Stomach (tissue), 9 donors: ENCODE results near the gene IDI1. TPM values are rescaled to one million over a fixed set of nuclear protein-coding genes. Genes with fewer than 3 reads are reported as not detected.

Experiments used
- DNase-seq, 2 donors: peaks; one replicate each; pipeline versions ENCODE4 v3.0.0 to v3.0.0-alpha.2; 2013 to 2019
- H3K27ac ChIP-seq, 5 donors: fragments of 200-600 bp in 4 of 5; sonication (generic) in 4 of 5; one replicate each; pipeline ENCODE4 v1.5.1; 2013 to 2019; ENCODE audit warnings: mild to moderate bottlenecking in 1 of 5, moderate library complexity in 1 of 5
- H3K27me3 ChIP-seq, 3 donors: fragments of 200-600 bp; sonication (generic); one replicate each; pipeline ENCODE4 v1.5.1; 2017 to 2019; ENCODE audit warnings: mixed run types in 1 of 3
- H3K36me3 ChIP-seq, 4 donors: fragments of 200-600 bp; sonication (generic); 1 replicate in 3 of 4; 2 replicates in 1 of 4; pipeline ENCODE4 v1.5.1; 2016 to 2019
- H3K4me1 ChIP-seq, 4 donors: fragments of 200-600 bp; sonication (generic); one replicate each; pipeline ENCODE4 v1.5.1; 2016 to 2019
- H3K4me3 ChIP-seq, 4 donors: fragments of 200-600 bp; sonication (generic) in 3 of 4; one replicate each; pipeline ENCODE4 v1.5.1; 2016 to 2019; ENCODE audit warnings: mild to moderate bottlenecking in 1 of 4
- H3K9me3 ChIP-seq, 4 donors: fragments of 200-600 bp; sonication (generic); one replicate each; pipeline ENCODE4 v1.5.1; 2016 to 2019
- CTCF ChIP-seq, 7 experiments: fragments of 450-650 bp in 4 of 7; fragments of 200-600 bp in 3 of 7; sonication (generic) in 3 of 7; IDR thresholded peaks; one replicate each; pipeline ENCODE4 v1.5.1; 2016 to 2019; ENCODE audit warnings: antibody characterized with exemption in 7 of 7, control low read depth in 2 of 7, mild to moderate bottlenecking in 1 of 7
- EP300 ChIP-seq: sonication (generic); formaldehyde crosslinking; IDR thresholded peaks from one replicate; pipeline ENCODE4 v1.6.1; 2017; ENCODE audit warnings: antibody characterized with exemption
- POLR2A ChIP-seq, 4 donors: fragments of 450-650 bp; IDR thresholded peaks; one replicate each; pipeline ENCODE4 v1.6.1; 2016; ENCODE audit warnings: antibody characterized with exemption in 4 of 4, control low read depth in 2 of 4, mild to moderate bottlenecking in 1 of 4, moderate library complexity in 1 of 4
- POLR2AphosphoS5 ChIP-seq, 3 donors: sonication (generic); formaldehyde crosslinking; IDR thresholded peaks; one replicate each; pipeline ENCODE4 v1.6.1; 2016; ENCODE audit warnings: antibody characterized with exemption in 3 of 3
- WGBS, 5 donors: extraction: QIAGEN DNeasy Blood & Tissue Kit in 3 of 5; methylation state at CpG; one replicate each; pipeline versions ENCODE4 v1.1.5 to v1.1.7; 2013 to 2018; 5-methylcytosine and 5-hydroxymethylcytosine counted together
- intact Hi-C: fragments of 100-400 bp; cut with DNase I; formaldehyde crosslinking; loops from one replicate; pipeline ENCODE4 v1.15.1; 2023; ENCODE audit warnings: low total_unique reads
- polyA plus RNA-seq, 3 donors: library from polyadenylated mRNA; stranded (reverse); fragments of 200-250 nt; gene quantifications; one replicate each; pipeline ENCODE4 v1.2.3, GENCODE V29; 2013
- total RNA-seq, 5 donors: library from RNA; depleted of rRNA; stranded (reverse); fragments of >200 nt; gene quantifications; one replicate each; pipeline versions ENCODE4 v1.1.0 to v1.2.3, GENCODE V29; 2014 to 2016
- donor health status: healthy with polysubstance abuse.
- donor health status: Bipolar disorder and iron deficiency.
- donor health status: healthy.

IDI1 gene
- total and polyA plus RNA-seq, 8 donors, result 18.4 to 79.1 (median 43.2) TPM

- no peak overlapping the region for H3K4me3 ChIP-seq
- DNase-seq, result no peak
- H3K36me3 ChIP-seq, result peaks cover 16 to 58% (median 48%) of the 10 kb centered on the region in 4 donors
- intact Hi-C loops, result no loop called here
- H3K9me3 ChIP-seq, result no peaks in the 10 kb centered on the region
- WGBS, 5 donors, result 80 to 93% (median 88%) methylated on average over 11 of the region's 11 CpGs
- no peak overlapping the region for H3K27ac ChIP-seq
- H3K27me3 ChIP-seq, result no peaks in the 10 kb centered on the region
- TF ChIP-seq POLR2AphosphoS5 (IDR thresholded peaks at IDR 0.05), result no peak
- no peak for TF ChIP-seq EP300
- no peak for TF ChIP-seq CTCF (IDR thresholded peaks at IDR 0.05)
- TF ChIP-seq POLR2A (IDR thresholded peaks at IDR 0.05), result no peak
- H3K4me1 ChIP-seq, result peaks cover 0 to 3% (median 0%) of the 10 kb centered on the region in 4 donors
Measured at GRCh38 chr10:1037098-1037497, 11.8 kb downstream of the IDI1 start.

- H3K27ac ChIP-seq, result no peak overlapping the region
- H3K4me3 ChIP-seq, result no peak overlapping the region
- H3K36me3 ChIP-seq, result peaks cover 14 to 50% (median 40%) of the 10 kb centered on the region in 4 donors
- no peaks in the 10 kb centered on the region for H3K9me3 ChIP-seq
- no peaks in the 10 kb centered on the region for H3K27me3 ChIP-seq
- TF ChIP-seq EP300, result no peak
- no peak for TF ChIP-seq CTCF (IDR thresholded peaks at IDR 0.05)
- TF ChIP-seq POLR2AphosphoS5 (IDR thresholded peaks at IDR 0.05), result peak in 1 of 3 donors; percentile 9
- DNase-seq, result no peak
- H3K4me1 ChIP-seq, result peaks cover 0 to 3% (median 0%) of the 10 kb centered on the region in 4 donors
- intact Hi-C loops, result no loop called here
- 46 to 66% (median 48%) methylated on average over 14 of the region's 14 CpGs for WGBS, 5 donors
Measured at GRCh38 chr10:1036341-1036791, 12.6 kb downstream of the IDI1 start.

GRCh38 chr10:1035201-1035600 lies 13.7 kb downstream of the IDI1 start:
- H3K27me3 ChIP-seq, result no peaks in the 10 kb centered on the region
- no peak for DNase-seq
- no peaks in the 10 kb centered on the region for H3K9me3 ChIP-seq
- 77 to 93% (median 86%) methylated on average over 6 of the region's 6 CpGs for WGBS, 5 donors
- H3K4me3 ChIP-seq, result no peak overlapping the region
- intact Hi-C loops, result no loop called here
- no peak overlapping the region for H3K27ac ChIP-seq
- TF ChIP-seq POLR2AphosphoS5 (IDR thresholded peaks at IDR 0.05), result no peak
- no peak for TF ChIP-seq CTCF (IDR thresholded peaks at IDR 0.05)
- TF ChIP-seq POLR2A (IDR thresholded peaks at IDR 0.05), result no peak
- TF ChIP-seq EP300, result no peak
- peaks cover 0 to 3% (median 0%) of the 10 kb centered on the region in 4 donors for H3K4me1 ChIP-seq
- peaks cover 2 to 39% (median 29%) of the 10 kb centered on the region in 4 donors for H3K36me3 ChIP-seq

DNA sequence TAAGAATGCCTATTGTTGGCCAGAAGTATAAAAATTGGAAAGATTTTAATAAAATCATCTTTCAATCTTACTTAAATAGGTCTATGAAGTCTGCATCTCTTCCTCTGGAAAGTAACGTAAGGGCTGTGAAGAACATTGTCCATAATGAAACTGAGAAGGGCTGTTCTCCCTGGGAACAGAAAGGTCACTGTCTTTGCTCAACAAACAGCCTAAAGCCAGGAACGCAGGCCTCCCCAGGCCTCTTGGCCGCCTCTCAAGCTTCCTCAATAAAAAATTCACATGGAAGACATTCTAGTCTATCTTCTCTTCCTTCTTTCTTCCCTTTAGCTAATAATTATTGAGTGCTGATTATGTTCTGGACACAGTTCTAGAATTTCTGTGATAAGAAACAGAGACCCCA lies 14.2 kb downstream of the IDI1 start:
- no peak for DNase-seq
- peaks cover 0 to 34% (median 25%) of the 10 kb centered on the region in 4 donors for H3K36me3 ChIP-seq
- intact Hi-C loops, result no loop called here
- no peaks in the 10 kb centered on the region for H3K9me3 ChIP-seq
- no peak overlapping the region for H3K27ac ChIP-seq
- 80 to 90% (median 89%) methylated on average over 3 of the region's 3 CpGs for WGBS, 5 donors
- TF ChIP-seq CTCF (IDR thresholded peaks at IDR 0.05) (no peak), POLR2A (IDR thresholded peaks at IDR 0.05) (no peak), POLR2AphosphoS5 (IDR thresholded peaks at IDR 0.05) (no peak), EP300 (no peak)
- H3K4me3 ChIP-seq, result no peak overlapping the region
- H3K27me3 ChIP-seq, result no peaks in the 10 kb centered on the region
- peaks cover 0 to 3% (median 0%) of the 10 kb centered on the region in 4 donors for H3K4me1 ChIP-seq
